HEK293 (cell line): Measurements from ENCODE around the gene ADAMTS12.

Source experiments
- HOXA7 ChIP-seq: sonication (generic); formaldehyde crosslinking; IDR thresholded peaks from 2 replicates; pipeline ENCODE4 v1.8.1; 2022; ENCODE audit warnings: missing genetic modification reagents, borderline replicate concordance
- RBAK ChIP-seq: fragments of 450-650 bp; formaldehyde crosslinking; IDR thresholded peaks from 2 replicates; pipeline ENCODE4 v1.5.1; 2016; ENCODE audit warnings: missing biosample characterization, missing genetic modification characterization
- YY1 ChIP-seq: fragments of 450-650 bp; formaldehyde crosslinking; IDR thresholded peaks from 2 replicates; pipeline ENCODE4 v1.5.1; 2018; ENCODE audit warnings: missing biosample characterization, missing genetic modification characterization
- ZBTB7A ChIP-seq: fragments of 450-650 bp; formaldehyde crosslinking; IDR thresholded peaks from 2 replicates; pipeline ENCODE4 v1.5.1; 2016; ENCODE audit warnings: low read depth, missing biosample characterization, missing genetic modification characterization
- ZIC2 ChIP-seq: fragments of 450-650 bp; formaldehyde crosslinking; IDR thresholded peaks from 2 replicates; pipeline ENCODE4 v1.5.1; 2016; ENCODE audit warnings: missing biosample characterization, missing genetic modification characterization
- ZNF10 ChIP-seq: fragments of 450-650 bp; formaldehyde crosslinking; IDR thresholded peaks from 2 replicates; pipeline ENCODE4 v1.5.1; 2017; ENCODE audit warnings: missing biosample characterization, missing genetic modification characterization
- ZNF23 ChIP-seq: fragments of 450-650 bp; formaldehyde crosslinking; IDR thresholded peaks from 2 replicates; pipeline ENCODE4 v1.5.1; 2016; ENCODE audit warnings: missing biosample characterization, missing genetic modification characterization, borderline replicate concordance
- ZNF274 ChIP-seq, 2 experiments: fragments of 200-500 bp in 1 of 2; fragments of 450-650 bp in 1 of 2; sonication (Bioruptor generic) in 1 of 2; formaldehyde crosslinking in 1 of 2; IDR thresholded peaks; 2 replicates each; pipeline versions ENCODE4 v1.5.1 to v1.6.1; 2014 to 2016; ENCODE audit warnings: borderline replicate concordance in 1 of 2, inconsistent platforms in 1 of 2, low read length in 1 of 2, missing biosample characterization in 1 of 2, missing genetic modification characterization in 1 of 2
- ZNF626 ChIP-seq: fragments of 450-650 bp; sonication (Bioruptor Pico); formaldehyde crosslinking; IDR thresholded peaks from 2 replicates; pipeline ENCODE4 v1.5.1; 2018; ENCODE audit warnings: missing biosample characterization, missing genetic modification characterization, inconsistent platforms
- TF ChIP-seq, protein P1 (sequence below): fragments of 450-650 bp; formaldehyde crosslinking; IDR thresholded peaks from 2 replicates; pipeline ENCODE4 v1.5.1; 2016; ENCODE audit warnings: missing biosample characterization, missing genetic modification characterization
- TF ChIP-seq, protein P2 (sequence below): fragments of 450-650 bp; formaldehyde crosslinking; IDR thresholded peaks from 2 replicates; pipeline ENCODE4; 2016; ENCODE audit warnings: missing biosample characterization, missing genetic modification characterization
- TF ChIP-seq, protein P3 (sequence below): fragments of 450-650 bp; formaldehyde crosslinking; IDR thresholded peaks from 2 replicates; pipeline ENCODE4 v1.5.1; 2016; ENCODE audit warnings: missing biosample characterization, missing genetic modification characterization
- TF ChIP-seq, protein P4 (sequence below): fragments of 450-650 bp; formaldehyde crosslinking; IDR thresholded peaks from 2 replicates; pipeline ENCODE4 v1.5.1; 2016; ENCODE audit warnings: missing biosample characterization, missing genetic modification characterization

DNA sequence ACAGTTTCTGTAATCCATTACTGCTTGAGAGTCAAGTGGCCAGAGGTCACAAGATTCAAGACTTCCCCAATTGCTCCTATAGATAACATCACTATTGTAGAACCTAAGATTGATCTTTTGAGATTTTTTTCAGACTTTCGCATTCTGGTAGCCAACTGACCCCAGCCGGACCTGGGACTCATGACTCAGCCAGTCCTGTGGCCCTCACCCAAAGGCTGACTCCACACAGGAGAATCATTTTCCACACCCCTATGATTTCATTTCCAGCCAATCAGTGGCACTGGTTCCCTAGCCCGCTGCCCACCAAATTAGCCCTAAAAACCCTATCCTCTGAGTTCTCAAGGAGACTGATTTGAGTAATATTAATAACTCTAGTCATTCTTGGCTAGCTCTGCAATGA, 414.8 kb downstream of the ADAMTS12 start:
- TF ChIP-seq, protein P1, sequence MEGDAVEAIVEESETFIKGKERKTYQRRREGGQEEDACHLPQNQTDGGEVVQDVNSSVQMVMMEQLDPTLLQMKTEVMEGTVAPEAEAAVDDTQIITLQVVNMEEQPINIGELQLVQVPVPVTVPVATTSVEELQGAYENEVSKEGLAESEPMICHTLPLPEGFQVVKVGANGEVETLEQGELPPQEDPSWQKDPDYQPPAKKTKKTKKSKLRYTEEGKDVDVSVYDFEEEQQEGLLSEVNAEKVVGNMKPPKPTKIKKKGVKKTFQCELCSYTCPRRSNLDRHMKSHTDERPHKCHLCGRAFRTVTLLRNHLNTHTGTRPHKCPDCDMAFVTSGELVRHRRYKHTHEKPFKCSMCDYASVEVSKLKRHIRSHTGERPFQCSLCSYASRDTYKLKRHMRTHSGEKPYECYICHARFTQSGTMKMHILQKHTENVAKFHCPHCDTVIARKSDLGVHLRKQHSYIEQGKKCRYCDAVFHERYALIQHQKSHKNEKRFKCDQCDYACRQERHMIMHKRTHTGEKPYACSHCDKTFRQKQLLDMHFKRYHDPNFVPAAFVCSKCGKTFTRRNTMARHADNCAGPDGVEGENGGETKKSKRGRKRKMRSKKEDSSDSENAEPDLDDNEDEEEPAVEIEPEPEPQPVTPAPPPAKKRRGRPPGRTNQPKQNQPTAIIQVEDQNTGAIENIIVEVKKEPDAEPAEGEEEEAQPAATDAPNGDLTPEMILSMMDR (tag by site-specific recombination): no peak
- TF ChIP-seq, protein P2, sequence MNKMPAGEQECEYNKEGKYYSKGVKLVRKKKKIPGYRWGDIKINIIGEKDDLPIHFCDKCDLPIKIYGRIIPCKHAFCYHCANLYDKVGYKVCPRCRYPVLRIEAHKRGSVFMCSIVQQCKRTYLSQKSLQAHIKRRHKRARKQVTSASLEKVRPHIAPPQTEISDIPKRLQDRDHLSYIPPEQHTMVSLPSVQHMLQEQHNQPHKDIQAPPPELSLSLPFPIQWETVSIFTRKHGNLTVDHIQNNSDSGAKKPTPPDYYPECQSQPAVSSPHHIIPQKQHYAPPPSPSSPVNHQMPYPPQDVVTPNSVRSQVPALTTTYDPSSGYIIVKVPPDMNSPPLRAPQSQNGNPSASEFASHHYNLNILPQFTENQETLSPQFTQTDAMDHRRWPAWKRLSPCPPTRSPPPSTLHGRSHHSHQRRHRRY (tag by site-specific recombination): no peak
- no peak for TF ChIP-seq YY1
- no peak for TF ChIP-seq ZNF10 (tag by site-specific recombination)
- TF ChIP-seq, protein P3, sequence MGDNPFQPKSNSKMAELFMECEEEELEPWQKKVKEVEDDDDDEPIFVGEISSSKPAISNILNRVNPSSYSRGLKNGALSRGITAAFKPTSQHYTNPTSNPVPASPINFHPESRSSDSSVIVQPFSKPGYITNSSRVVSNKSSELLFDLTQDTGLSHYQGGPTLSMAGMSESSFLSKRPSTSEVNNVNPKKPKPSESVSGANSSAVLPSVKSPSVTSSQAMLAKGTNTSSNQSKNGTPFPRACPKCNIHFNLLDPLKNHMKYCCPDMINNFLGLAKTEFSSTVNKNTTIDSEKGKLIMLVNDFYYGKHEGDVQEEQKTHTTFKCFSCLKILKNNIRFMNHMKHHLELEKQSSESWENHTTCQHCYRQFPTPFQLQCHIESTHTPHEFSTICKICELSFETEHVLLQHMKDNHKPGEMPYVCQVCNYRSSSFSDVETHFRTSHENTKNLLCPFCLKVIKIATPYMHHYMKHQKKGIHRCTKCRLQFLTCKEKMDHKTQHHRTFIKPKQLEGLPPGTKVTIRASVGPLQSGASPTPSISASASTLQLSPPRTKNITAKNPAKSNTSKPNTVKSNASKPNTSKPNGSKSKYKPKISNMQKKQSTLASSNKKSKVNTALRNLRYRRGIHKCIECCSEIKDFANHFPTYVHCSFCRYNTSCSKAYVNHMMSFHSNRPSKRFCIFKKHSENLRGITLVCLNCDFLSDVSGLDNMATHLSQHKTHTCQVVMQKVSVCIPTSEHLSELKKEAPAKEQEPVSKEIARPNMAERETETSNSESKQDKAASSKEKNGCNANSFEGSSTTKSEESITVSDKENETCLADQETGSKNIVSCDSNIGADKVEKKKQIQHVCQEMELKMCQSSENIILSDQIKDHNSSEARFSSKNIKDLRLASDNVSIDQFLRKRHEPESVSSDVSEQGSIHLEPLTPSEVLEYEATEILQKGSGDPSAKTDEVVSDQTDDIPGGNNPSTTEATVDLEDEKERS (tag by site-specific recombination): no peak
- TF ChIP-seq ZNF274 (IDR thresholded peaks at IDR 0.05; ENCODE audit: low read length): no peak
- no peak for TF ChIP-seq ZNF274 (tag by site-specific recombination; IDR thresholded peaks at IDR 0.05; ENCODE audit: borderline replicate concordance)
- no peak for TF ChIP-seq ZBTB7A
- TF ChIP-seq, protein P4, sequence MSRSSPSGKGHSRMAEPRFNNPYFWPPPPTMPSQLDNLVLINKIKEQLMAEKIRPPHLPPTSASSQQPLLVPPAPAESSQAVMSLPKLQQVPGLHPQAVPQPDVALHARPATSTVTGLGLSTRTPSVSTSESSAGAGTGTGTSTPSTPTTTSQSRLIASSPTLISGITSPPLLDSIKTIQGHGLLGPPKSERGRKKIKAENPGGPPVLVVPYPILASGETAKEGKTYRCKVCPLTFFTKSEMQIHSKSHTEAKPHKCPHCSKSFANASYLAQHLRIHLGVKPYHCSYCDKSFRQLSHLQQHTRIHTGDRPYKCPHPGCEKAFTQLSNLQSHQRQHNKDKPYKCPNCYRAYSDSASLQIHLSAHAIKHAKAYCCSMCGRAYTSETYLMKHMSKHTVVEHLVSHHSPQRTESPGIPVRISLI (tag by site-specific recombination): no peak
- no peak for TF ChIP-seq ZIC2 (tag by site-specific recombination)
- TF ChIP-seq ZNF626 (tag by site-specific recombination): no peak
- no peak for TF ChIP-seq ZNF23 (tag by site-specific recombination)
- TF ChIP-seq HOXA7 (CRISPR knock-in tag): no peak
- no peak for TF ChIP-seq RBAK (tag by site-specific recombination)
